ENCODE data around the gene IFNA2. TPM values are rescaled to one million over a fixed set of nuclear protein-coding genes. Genes with fewer than 3 reads are reported as not detected.

IFNA2 gene
- total and polyA plus RNA-seq, 2 experiments from 2014 or later, result not detected

DNA sequence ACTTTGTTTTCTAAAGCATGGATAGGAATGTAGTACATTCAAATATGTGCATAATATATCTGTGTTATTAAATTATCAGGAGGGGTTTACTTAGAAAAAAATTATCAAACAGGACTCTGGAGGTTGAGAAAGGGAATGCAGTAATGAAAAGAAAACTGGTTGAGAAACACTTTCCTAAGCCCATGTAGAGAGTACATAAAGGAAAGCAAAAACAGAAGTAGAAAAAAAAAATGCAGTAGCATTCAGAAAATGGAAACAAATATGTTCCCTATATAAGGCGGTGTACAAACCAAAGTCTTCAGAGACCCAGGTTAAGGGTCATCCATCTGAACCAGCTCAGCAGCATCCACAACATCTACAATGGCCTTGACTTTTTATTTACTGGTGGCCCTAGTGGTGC is 23.6 kb upstream of the IFNA2 start, which contains the start of gene IFNA8 (continued):
- TF ChIP-seq, protein P1, sequence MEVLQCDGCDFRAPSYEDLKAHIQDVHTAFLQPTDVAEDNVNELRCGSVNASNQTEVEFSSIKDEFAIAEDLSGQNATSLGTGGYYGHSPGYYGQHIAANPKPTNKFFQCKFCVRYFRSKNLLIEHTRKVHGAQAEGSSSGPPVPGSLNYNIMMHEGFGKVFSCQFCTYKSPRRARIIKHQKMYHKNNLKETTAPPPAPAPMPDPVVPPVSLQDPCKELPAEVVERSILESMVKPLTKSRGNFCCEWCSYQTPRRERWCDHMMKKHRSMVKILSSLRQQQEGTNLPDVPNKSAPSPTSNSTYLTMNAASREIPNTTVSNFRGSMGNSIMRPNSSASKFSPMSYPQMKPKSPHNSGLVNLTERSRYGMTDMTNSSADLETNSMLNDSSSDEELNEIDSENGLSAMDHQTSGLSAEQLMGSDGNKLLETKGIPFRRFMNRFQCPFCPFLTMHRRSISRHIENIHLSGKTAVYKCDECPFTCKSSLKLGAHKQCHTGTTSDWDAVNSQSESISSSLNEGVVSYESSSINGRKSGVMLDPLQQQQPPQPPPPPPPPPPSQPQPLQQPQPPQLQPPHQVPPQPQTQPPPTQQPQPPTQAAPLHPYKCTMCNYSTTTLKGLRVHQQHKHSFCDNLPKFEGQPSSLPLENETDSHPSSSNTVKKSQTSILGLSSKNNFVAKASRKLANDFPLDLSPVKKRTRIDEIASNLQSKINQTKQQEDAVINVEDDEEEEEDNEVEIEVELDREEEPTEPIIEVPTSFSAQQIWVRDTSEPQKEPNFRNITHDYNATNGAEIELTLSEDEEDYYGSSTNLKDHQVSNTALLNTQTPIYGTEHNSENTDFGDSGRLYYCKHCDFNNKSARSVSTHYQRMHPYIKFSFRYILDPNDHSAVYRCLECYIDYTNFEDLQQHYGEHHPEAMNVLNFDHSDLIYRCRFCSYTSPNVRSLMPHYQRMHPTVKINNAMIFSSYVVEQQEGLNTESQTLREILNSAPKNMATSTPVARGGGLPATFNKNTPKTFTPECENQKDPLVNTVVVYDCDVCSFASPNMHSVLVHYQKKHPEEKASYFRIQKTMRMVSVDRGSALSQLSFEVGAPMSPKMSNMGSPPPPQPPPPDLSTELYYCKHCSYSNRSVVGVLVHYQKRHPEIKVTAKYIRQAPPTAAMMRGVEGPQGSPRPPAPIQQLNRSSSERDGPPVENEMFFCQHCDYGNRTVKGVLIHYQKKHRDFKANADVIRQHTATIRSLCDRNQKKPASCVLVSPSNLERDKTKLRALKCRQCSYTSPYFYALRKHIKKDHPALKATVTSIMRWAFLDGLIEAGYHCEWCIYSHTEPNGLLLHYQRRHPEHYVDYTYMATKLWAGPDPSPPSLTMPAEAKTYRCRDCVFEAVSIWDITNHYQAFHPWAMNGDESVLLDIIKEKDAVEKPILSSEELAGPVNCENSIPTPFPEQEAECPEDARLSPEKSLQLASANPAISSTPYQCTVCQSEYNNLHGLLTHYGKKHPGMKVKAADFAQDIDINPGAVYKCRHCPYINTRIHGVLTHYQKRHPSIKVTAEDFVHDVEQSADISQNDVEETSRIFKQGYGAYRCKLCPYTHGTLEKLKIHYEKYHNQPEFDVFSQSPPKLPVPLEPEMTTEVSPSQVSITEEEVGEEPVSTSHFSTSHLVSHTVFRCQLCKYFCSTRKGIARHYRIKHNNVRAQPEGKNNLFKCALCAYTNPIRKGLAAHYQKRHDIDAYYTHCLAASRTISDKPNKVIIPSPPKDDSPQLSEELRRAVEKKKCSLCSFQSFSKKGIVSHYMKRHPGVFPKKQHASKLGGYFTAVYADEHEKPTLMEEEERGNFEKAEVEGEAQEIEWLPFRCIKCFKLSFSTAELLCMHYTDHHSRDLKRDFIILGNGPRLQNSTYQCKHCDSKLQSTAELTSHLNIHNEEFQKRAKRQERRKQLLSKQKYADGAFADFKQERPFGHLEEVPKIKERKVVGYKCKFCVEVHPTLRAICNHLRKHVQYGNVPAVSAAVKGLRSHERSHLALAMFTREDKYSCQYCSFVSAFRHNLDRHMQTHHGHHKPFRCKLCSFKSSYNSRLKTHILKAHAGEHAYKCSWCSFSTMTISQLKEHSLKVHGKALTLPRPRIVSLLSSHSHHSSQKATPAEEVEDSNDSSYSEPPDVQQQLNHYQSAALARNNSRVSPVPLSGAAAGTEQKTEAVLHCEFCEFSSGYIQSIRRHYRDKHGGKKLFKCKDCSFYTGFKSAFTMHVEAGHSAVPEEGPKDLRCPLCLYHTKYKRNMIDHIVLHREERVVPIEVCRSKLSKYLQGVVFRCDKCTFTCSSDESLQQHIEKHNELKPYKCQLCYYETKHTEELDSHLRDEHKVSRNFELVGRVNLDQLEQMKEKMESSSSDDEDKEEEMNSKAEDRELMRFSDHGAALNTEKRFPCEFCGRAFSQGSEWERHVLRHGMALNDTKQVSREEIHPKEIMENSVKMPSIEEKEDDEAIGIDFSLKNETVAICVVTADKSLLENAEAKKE (CRISPR knock-in tag; IDR thresholded peaks at IDR 0.05), result no peak
- no peak for TF ChIP-seq EZH2 (IDR thresholded peaks at IDR 0.05; ENCODE audit: low read depth, unreplicated experiment)

DNA sequence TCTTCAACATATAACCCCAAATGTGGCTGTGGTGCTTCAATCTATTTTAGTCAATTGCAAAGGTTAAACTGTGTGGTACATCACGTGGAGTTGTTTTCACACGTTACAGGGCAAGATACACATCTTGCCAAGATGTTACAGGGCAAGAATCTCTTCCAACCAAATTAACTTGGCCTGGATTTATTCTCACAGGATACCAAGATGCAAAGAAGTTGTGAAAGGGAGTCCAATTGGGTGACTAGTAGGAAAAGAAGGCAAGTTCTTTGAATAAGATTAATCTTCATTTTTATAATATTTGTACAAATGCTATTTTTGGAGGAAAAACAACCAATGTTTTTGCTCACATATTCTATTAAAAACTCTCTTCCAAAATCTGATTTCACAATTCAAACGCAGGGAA is 18.9 kb upstream of the IFNA2 start:
- Histone ChIP-seq H3K36me3 (ENCODE audit: insufficient read depth) (no peaks in the 10 kb centered on the region), H2AFZ (no peak overlapping the region), H3K4me3 (no peak overlapping the region), H3K4me1 (ENCODE audit: insufficient read depth) (peaks cover 4% of the 10 kb centered on the region; the same call in 1 of the 2 replicates), H3K27ac (ENCODE audit: low read depth) (no peak overlapping the region), H3K9me2 (ENCODE audit: insufficient read depth) (no peaks in the 10 kb centered on the region; the same call in 1 of the 2 replicates), H3F3A (replicated peaks; ENCODE audit: low read depth) (no peaks in the 10 kb centered on the region; the same call in 1 of the 2 replicates), H3K79me2 (replicated peaks; ENCODE audit: insufficient read depth) (no peaks in the 10 kb centered on the region), H4K20me1 (replicated peaks; ENCODE audit: insufficient read depth) (no peaks in the 10 kb centered on the region), H3K27me3 (ENCODE audit: insufficient read depth) (peaks cover 34% of the 10 kb centered on the region), H3K4me2 (no peak overlapping the region)
- H3K27ac Mint-ChIP-seq, result no peak overlapping the region
- DNase-seq (ENCODE audit: low spot score) (no peak), ATAC-seq (no peak)
- no peaks in the 10 kb centered on the region for H3K9me3 Mint-ChIP-seq
- no peaks in the 10 kb centered on the region for H3K36me3 Mint-ChIP-seq (ENCODE audit: low read depth)
- no peak overlapping the region for H3K4me3 Mint-ChIP-seq
- H3K27me3 Mint-ChIP-seq (ENCODE audit: insufficient read depth, low read depth, poor library complexity), result peaks cover 19% of the 10 kb centered on the region
- peaks cover 12% of the 10 kb centered on the region; the same call in 2 of the 3 replicates for H3K4me1 Mint-ChIP-seq
- TF ChIP-seq, protein P1 (CRISPR knock-in tag; IDR thresholded peaks at IDR 0.05), result no peak
- TF ChIP-seq NANOG (IDR thresholded peaks at IDR 0.05; ENCODE audit: borderline replicate concordance) (no peak), EZH2 (IDR thresholded peaks at IDR 0.05; ENCODE audit: low read depth, unreplicated experiment) (no peak), POLR2AphosphoS5 (IDR thresholded peaks at IDR 0.05; ENCODE audit: low read depth) (no peak)
- TF ChIP-seq, protein P2, sequence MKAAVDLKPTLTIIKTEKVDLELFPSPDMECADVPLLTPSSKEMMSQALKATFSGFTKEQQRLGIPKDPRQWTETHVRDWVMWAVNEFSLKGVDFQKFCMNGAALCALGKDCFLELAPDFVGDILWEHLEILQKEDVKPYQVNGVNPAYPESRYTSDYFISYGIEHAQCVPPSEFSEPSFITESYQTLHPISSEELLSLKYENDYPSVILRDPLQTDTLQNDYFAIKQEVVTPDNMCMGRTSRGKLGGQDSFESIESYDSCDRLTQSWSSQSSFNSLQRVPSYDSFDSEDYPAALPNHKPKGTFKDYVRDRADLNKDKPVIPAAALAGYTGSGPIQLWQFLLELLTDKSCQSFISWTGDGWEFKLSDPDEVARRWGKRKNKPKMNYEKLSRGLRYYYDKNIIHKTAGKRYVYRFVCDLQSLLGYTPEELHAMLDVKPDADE (IDR thresholded peaks at IDR 0.05), result no peak
